Stomach smooth muscle (tissue), 2 donors: ENCODE data around the gene FRMD4A.

Experiments used
- H3K27ac ChIP-seq: one replicate; pipeline ENCODE4 v1.7.0; 2013; ENCODE audit warnings: mild to moderate bottlenecking, low read length, inconsistent platforms
- H3K27me3 ChIP-seq, 2 donors: one replicate each; pipeline ENCODE4 v1.7.0; 2013; ENCODE audit warnings: low read length in 2 of 2; ENCODE audit not compliant: insufficient read depth in 2 of 2, control insufficient read depth in 1 of 2
- H3K36me3 ChIP-seq, 2 donors: one replicate each; pipeline ENCODE4 v1.7.0; 2013; ENCODE audit warnings: low read length in 2 of 2; ENCODE audit not compliant: control insufficient read depth in 2 of 2, insufficient read depth in 2 of 2
- H3K4me1 ChIP-seq: one replicate; pipeline ENCODE4 v1.7.0; 2013; ENCODE audit warnings: low read length; ENCODE audit not compliant: control insufficient read depth, insufficient read depth
- H3K4me3 ChIP-seq, 2 donors: one replicate each; pipeline ENCODE4 v1.7.0; 2013; ENCODE audit warnings: low read length in 2 of 2
- H3K9ac ChIP-seq, 2 donors: one replicate each; pipeline ENCODE4 v1.7.0; 2013; ENCODE audit warnings: low read length in 2 of 2, mild to moderate bottlenecking in 1 of 2
- H3K9me3 ChIP-seq, 2 donors: one replicate each; pipeline ENCODE4 v1.7.0; 2013; ENCODE audit warnings: low read length in 2 of 2; ENCODE audit not compliant: control insufficient read depth in 2 of 2
- donor health status: healthy.
- donor health status: Pancreatic carcinoma.

Gene FRMD4A

GRCh38 chr10:13950543-13950939 is 380.2 kb downstream of the FRMD4A start:
- Histone ChIP-seq H3K4me3 (no peak overlapping the region), H3K4me1 (peaks cover 9% of the 10 kb centered on the region), H3K9ac (no peak overlapping the region), H3K27ac (no peak overlapping the region), H3K27me3 (no peaks in the 10 kb centered on the region), H3K9me3 (no peaks in the 10 kb centered on the region), H3K36me3 (no peaks in the 10 kb centered on the region)

DNA sequence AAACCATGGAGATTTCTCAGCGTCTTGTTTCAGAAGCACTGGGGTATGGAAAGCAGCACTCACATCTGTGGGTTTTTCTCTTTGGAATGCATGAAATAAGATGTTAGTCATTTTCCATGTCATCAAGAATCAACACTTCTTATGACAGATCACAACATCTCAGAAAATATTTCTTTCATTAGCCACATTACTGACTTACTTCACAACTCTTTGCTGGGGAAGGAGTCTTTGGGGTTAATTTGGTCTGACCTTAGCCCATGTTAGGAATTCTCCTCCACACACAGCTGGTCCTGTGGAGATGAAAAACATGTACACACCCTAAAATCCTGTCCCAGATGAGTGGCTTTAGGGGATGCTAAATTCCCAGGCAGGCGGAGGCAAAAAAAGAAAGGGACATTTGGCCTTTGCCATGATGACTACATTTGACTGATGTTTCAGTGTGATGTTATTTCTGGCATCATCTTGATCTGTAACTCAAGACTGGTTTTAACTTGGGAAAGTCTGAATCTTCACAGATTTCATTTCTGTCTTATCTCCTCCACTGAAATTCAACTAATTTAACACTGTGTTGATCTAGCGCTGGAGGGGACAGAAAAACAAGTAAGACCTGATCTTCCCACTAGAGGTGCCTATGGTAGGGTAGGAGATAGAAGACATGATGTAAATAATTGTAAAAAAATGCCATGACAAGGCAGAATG is 380.7 kb downstream of the FRMD4A start:
- Histone ChIP-seq H3K27me3 (no peaks in the 10 kb centered on the region), H3K4me1 (peaks cover 11% of the 10 kb centered on the region), H3K4me3 (no peak overlapping the region), H3K9me3 (no peaks in the 10 kb centered on the region), H3K36me3 (no peaks in the 10 kb centered on the region), H3K27ac (no peak overlapping the region), H3K9ac (no peak overlapping the region)

DNA sequence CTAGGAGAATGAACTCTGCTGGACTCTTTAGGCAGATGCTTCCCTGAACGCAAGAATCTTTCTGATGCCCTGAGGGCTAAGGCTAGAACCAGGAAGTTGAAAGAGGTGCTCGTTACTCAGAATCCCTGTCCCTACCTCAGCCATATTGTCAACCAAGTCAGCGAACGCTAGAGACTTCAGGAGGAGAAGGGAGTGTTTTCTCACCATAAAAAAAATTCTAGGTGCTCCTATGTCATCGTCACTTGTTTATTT is 384.6 kb downstream of the FRMD4A start:
- Histone ChIP-seq H3K9ac (no peak overlapping the region), H3K4me1 (peaks cover 11% of the 10 kb centered on the region), H3K27me3 (no peaks in the 10 kb centered on the region), H3K4me3 (no peak overlapping the region), H3K9me3 (no peaks in the 10 kb centered on the region), H3K27ac (peak overlapping the region; percentile 11), H3K36me3 (no peaks in the 10 kb centered on the region)

- no peaks in the 10 kb centered on the region for H3K27me3 ChIP-seq
- peak overlapping the region; percentile 11 for H3K27ac ChIP-seq
- peaks cover 11% of the 10 kb centered on the region for H3K4me1 ChIP-seq
Observed at GRCh38 chr10:13945390-13946208, 385.1 kb downstream of the FRMD4A start.

DNA sequence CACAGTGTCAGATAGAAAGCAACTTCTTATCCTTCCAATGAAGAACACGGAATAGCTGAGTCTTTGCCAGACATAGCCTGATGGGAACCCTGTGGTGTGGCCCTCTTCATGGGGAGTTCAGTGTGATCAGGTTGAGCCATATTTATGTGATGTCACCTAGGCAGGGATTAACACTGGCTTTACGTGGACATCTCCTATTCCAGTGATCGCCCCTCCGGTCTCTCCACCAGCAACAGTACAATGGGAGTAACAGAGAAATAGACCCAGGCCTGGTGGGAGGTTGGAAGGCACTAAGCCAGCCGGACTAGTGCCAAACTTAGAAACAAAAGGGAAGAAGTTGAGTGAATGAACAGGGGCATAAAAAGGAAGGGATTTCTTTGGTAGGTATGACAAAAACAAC is 385.9 kb downstream of the FRMD4A start:
- no peaks in the 10 kb centered on the region for H3K27me3 ChIP-seq
- no peak overlapping the region for H3K9ac ChIP-seq
- no peak overlapping the region for H3K4me3 ChIP-seq
- peaks cover 11% of the 10 kb centered on the region for H3K4me1 ChIP-seq
- H3K27ac ChIP-seq: no peak overlapping the region
- no peaks in the 10 kb centered on the region for H3K9me3 ChIP-seq
- peaks cover 0 to 2% of the 10 kb centered on the region in 2 donors for H3K36me3 ChIP-seq

More at GRCh38 chr10:13945390-13946208, 385.1 kb downstream of the FRMD4A start:
- no peak overlapping the region for H3K4me3 ChIP-seq
- H3K9ac ChIP-seq: no peak overlapping the region
- H3K9me3 ChIP-seq: no peaks in the 10 kb centered on the region
- H3K36me3 ChIP-seq: no peaks in the 10 kb centered on the region

GRCh38 chr10:13943735-13944398 is 386.9 kb downstream of the FRMD4A start:
- H3K4me3 ChIP-seq: no peak overlapping the region
- H3K27ac ChIP-seq: no peak overlapping the region
- H3K36me3 ChIP-seq: peaks cover 0 to 2% of the 10 kb centered on the region in 2 donors
- H3K9ac ChIP-seq: no peak overlapping the region
- no peaks in the 10 kb centered on the region for H3K27me3 ChIP-seq
- no peaks in the 10 kb centered on the region for H3K9me3 ChIP-seq
- H3K4me1 ChIP-seq: peaks cover 11% of the 10 kb centered on the region

GRCh38 chr10:13942035-13942434 is 388.7 kb downstream of the FRMD4A start:
- Histone ChIP-seq H3K9ac (no peak overlapping the region), H3K9me3 (no peaks in the 10 kb centered on the region), H3K27me3 (no peaks in the 10 kb centered on the region), H3K4me3 (no peak overlapping the region), H3K4me1 (peaks cover 11% of the 10 kb centered on the region), H3K36me3 (peaks cover 0 to 2% of the 10 kb centered on the region in 2 donors), H3K27ac (no peak overlapping the region)

- Histone ChIP-seq H3K9me3 (no peaks in the 10 kb centered on the region), H3K9ac (no peak overlapping the region), H3K4me1 (no peaks in the 10 kb centered on the region), H3K4me3 (no peak overlapping the region), H3K27ac (no peak overlapping the region), H3K27me3 (no peaks in the 10 kb centered on the region), H3K36me3 (peaks cover 0 to 2% of the 10 kb centered on the region in 2 donors)
Observed at GRCh38 chr10:13939391-13939790, 391.3 kb downstream of the FRMD4A start.

GRCh38 chr10:13938950-13939349 is 391.8 kb downstream of the FRMD4A start:
- H3K4me3 ChIP-seq: no peak overlapping the region
- H3K27ac ChIP-seq: no peak overlapping the region
- H3K4me1 ChIP-seq: no peaks in the 10 kb centered on the region
- no peak overlapping the region for H3K9ac ChIP-seq
- no peaks in the 10 kb centered on the region for H3K27me3 ChIP-seq
- H3K9me3 ChIP-seq: no peaks in the 10 kb centered on the region
- peaks cover 0 to 2% of the 10 kb centered on the region in 2 donors for H3K36me3 ChIP-seq

- H3K9me3 ChIP-seq: no peaks in the 10 kb centered on the region
- peaks cover 0 to 2% of the 10 kb centered on the region in 2 donors for H3K36me3 ChIP-seq
- no peak overlapping the region for H3K27ac ChIP-seq
- H3K9ac ChIP-seq: no peak overlapping the region
- no peaks in the 10 kb centered on the region for H3K4me1 ChIP-seq
- H3K27me3 ChIP-seq: no peaks in the 10 kb centered on the region
- H3K4me3 ChIP-seq: no peak overlapping the region
Observed at GRCh38 chr10:13936826-13937225, 393.9 kb downstream of the FRMD4A start.
